Measurements from ENCODE around the gene PPARGC1A.

The PPARGC1A gene

GRCh38 chr4:23782778-23783437 lies 106.9 kb downstream of the PPARGC1A start:
- no peak for FAIRE-seq
- no peak for TF ChIP-seq POLR2AphosphoS5 (IDR thresholded peaks at IDR 0.05; ENCODE audit: low read depth, low read length)
- TF ChIP-seq POLR2A (IDR thresholded peaks at IDR 0.05; ENCODE audit: low read depth, low read length), result no peak
- no peak for DNase-seq (ENCODE audit: insufficient read length)

GRCh38 chr4:23779839-23780238 lies 110.0 kb downstream of the PPARGC1A start:
- no peak for DNase-seq (ENCODE audit: insufficient read length)
- FAIRE-seq, result no peak
- TF ChIP-seq POLR2AphosphoS5 (IDR thresholded peaks at IDR 0.05; ENCODE audit: low read depth, low read length), result no peak

- FAIRE-seq (no peak), DNase-seq (ENCODE audit: insufficient read length) (no peak)
- TF ChIP-seq TAF1 (IDR thresholded peaks at IDR 0.05; ENCODE audit: borderline replicate concordance, low read depth, low read length) (no peak), POLR2A (IDR thresholded peaks at IDR 0.05; ENCODE audit: low read depth, low read length) (no peak), POLR2AphosphoS5 (IDR thresholded peaks at IDR 0.05; ENCODE audit: low read depth, low read length) (no peak)
Measured at GRCh38 chr4:23779422-23779821, 110.4 kb downstream of the PPARGC1A start.

GRCh38 chr4:23775694-23776093 lies 114.2 kb downstream of the PPARGC1A start:
- DNase-seq (ENCODE audit: insufficient read length) (no peak), FAIRE-seq (no peak)
- TF ChIP-seq POLR2AphosphoS5 (IDR thresholded peaks at IDR 0.05; ENCODE audit: low read depth, low read length) (no peak), TAF1 (IDR thresholded peaks at IDR 0.05; ENCODE audit: borderline replicate concordance, low read depth, low read length) (no peak), POLR2A (IDR thresholded peaks at IDR 0.05; ENCODE audit: low read depth, low read length) (no peak)

- DNase-seq (ENCODE audit: insufficient read length) (no peak), FAIRE-seq (no peak)
- TF ChIP-seq POLR2A (IDR thresholded peaks at IDR 0.05; ENCODE audit: low read depth, low read length), result no peak
- TF ChIP-seq POLR2AphosphoS5 (IDR thresholded peaks at IDR 0.05; ENCODE audit: low read depth, low read length), result no peak
- no peak for TF ChIP-seq TAF1 (IDR thresholded peaks at IDR 0.05; ENCODE audit: borderline replicate concordance, low read depth, low read length)
Measured at GRCh38 chr4:23774909-23775308, 114.9 kb downstream of the PPARGC1A start.

- TF ChIP-seq POLR2AphosphoS5 (IDR thresholded peaks at IDR 0.05; ENCODE audit: low read depth, low read length) (no peak), POLR2A (IDR thresholded peaks at IDR 0.05; ENCODE audit: low read depth, low read length) (no peak), TAF1 (IDR thresholded peaks at IDR 0.05; ENCODE audit: borderline replicate concordance, low read depth, low read length) (no peak)
- FAIRE-seq, result no peak
- no peak for DNase-seq (ENCODE audit: insufficient read length)
Measured at GRCh38 chr4:23773884-23774636, 115.8 kb downstream of the PPARGC1A start.

- no peak for FAIRE-seq
- TF ChIP-seq POLR2AphosphoS5 (IDR thresholded peaks at IDR 0.05; ENCODE audit: low read depth, low read length) (no peak), TAF1 (IDR thresholded peaks at IDR 0.05; ENCODE audit: borderline replicate concordance, low read depth, low read length) (no peak), POLR2A (IDR thresholded peaks at IDR 0.05; ENCODE audit: low read depth, low read length) (no peak)
- no peak for DNase-seq (ENCODE audit: insufficient read length)
Measured at GRCh38 chr4:23770011-23770410, 119.8 kb downstream of the PPARGC1A start.

GRCh38 chr4:23769406-23769805 lies 120.4 kb downstream of the PPARGC1A start:
- no peak for DNase-seq (ENCODE audit: insufficient read length)
- TF ChIP-seq POLR2AphosphoS5 (IDR thresholded peaks at IDR 0.05; ENCODE audit: low read depth, low read length) (no peak), TAF1 (IDR thresholded peaks at IDR 0.05; ENCODE audit: borderline replicate concordance, low read depth, low read length) (no peak), POLR2A (IDR thresholded peaks at IDR 0.05; ENCODE audit: low read depth, low read length) (no peak)
- no peak for FAIRE-seq

GRCh38 chr4:23768541-23768940 lies 121.3 kb downstream of the PPARGC1A start:
- DNase-seq (ENCODE audit: insufficient read length) (no peak), FAIRE-seq (no peak)
- no peak for TF ChIP-seq POLR2AphosphoS5 (IDR thresholded peaks at IDR 0.05; ENCODE audit: low read depth, low read length)
- no peak for TF ChIP-seq POLR2A (IDR thresholded peaks at IDR 0.05; ENCODE audit: low read depth, low read length)
- no peak for TF ChIP-seq TAF1 (IDR thresholded peaks at IDR 0.05; ENCODE audit: borderline replicate concordance, low read depth, low read length)

- no peak for DNase-seq (ENCODE audit: insufficient read length)
- no peak for FAIRE-seq
- TF ChIP-seq POLR2AphosphoS5 (IDR thresholded peaks at IDR 0.05; ENCODE audit: low read depth, low read length), result no peak
- no peak for TF ChIP-seq TAF1 (IDR thresholded peaks at IDR 0.05; ENCODE audit: borderline replicate concordance, low read depth, low read length)
- TF ChIP-seq POLR2A (IDR thresholded peaks at IDR 0.05; ENCODE audit: low read depth, low read length), result no peak
Measured at GRCh38 chr4:23766344-23766743, 123.5 kb downstream of the PPARGC1A start.

- DNase-seq (ENCODE audit: insufficient read length), result no peak
- no peak for TF ChIP-seq POLR2AphosphoS5 (IDR thresholded peaks at IDR 0.05; ENCODE audit: low read depth, low read length)
- no peak for TF ChIP-seq TAF1 (IDR thresholded peaks at IDR 0.05; ENCODE audit: borderline replicate concordance, low read depth, low read length)
- no peak for TF ChIP-seq POLR2A (IDR thresholded peaks at IDR 0.05; ENCODE audit: low read depth, low read length)
- no peak for FAIRE-seq
Measured at GRCh38 chr4:23763559-23763958, 126.3 kb downstream of the PPARGC1A start.

GRCh38 chr4:23762551-23762950 lies 127.3 kb downstream of the PPARGC1A start:
- no peak for TF ChIP-seq POLR2A (IDR thresholded peaks at IDR 0.05; ENCODE audit: low read depth, low read length)
- TF ChIP-seq TAF1 (IDR thresholded peaks at IDR 0.05; ENCODE audit: borderline replicate concordance, low read depth, low read length), result no peak
- no peak for TF ChIP-seq POLR2AphosphoS5 (IDR thresholded peaks at IDR 0.05; ENCODE audit: low read depth, low read length)
- no peak for FAIRE-seq
- DNase-seq (ENCODE audit: insufficient read length), result no peak
